Measurements from ENCODE around the gene CGB7. TPM values are rescaled to one million over a fixed set of nuclear protein-coding genes. Genes with fewer than 3 reads are reported as not detected.

Gene CGB7
- total RNA-seq, 1 donor from 2014 or later: not detected

DNA sequence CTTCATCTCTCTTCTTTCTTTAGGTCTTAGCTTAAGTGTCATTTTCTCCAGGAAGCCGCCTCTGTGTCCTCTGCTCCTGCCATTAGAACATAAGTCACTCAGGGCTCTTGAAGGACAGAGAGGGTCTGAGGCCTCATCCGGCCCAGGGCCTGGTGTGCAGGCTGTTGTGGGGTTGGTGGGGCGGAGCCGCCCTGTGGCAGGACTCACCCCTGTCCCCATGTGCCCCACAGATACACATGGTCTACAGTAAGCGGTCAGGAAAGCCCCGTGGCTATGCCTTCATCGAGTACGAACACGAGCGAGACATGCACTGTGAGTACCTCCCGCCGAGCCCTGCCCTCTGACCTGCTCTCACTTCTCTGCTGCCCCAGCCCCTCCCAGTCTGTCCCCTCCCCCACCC, 43.6 kb upstream of the CGB7 start:
- Mint-ChIP-seq H3K36me3 (ENCODE audit: low read depth) (peaks cover 23% of the 10 kb centered on the region), H3K9me3 (no peaks in the 10 kb centered on the region), H3K4me3 (peak overlapping the region; percentile 54), H3K27me3 (ENCODE audit: low read depth) (no peaks in the 10 kb centered on the region), H3K4me1 (peaks cover 13% of the 10 kb centered on the region), H3K27ac (ENCODE audit: unreplicated experiment) (no peak overlapping the region)
- TF ChIP-seq CTCF (conservative IDR thresholded peaks at IDR 0.05): no peak
- DNase-seq (ENCODE audit: low read depth, low spot score): no peak

DNA sequence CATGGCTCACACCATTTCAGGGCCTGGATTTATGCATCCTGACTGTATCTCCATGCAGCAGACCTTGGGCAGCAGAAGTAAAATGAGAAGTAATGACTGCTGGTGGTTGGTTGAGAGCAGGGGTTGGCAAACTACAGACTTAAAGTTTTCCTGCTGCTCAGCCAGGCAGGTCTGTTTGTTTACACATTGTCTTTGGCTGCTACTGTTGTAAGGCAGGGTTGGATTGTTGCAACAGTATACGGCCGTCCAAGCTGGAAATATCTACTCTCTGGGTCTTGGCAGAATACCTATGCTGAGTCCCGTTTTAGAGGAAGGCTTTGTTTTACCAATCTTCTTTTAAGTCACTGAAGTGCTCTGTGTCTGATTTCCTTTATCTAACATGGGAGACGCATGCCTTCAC, 41.2 kb upstream of the CGB7 start:
- H3K27me3 Mint-ChIP-seq (ENCODE audit: low read depth): no peaks in the 10 kb centered on the region
- no peak overlapping the region for H3K4me3 Mint-ChIP-seq
- DNase-seq (ENCODE audit: low read depth, low spot score): no peak
- H3K9me3 Mint-ChIP-seq: no peaks in the 10 kb centered on the region
- no peak for TF ChIP-seq CTCF (conservative IDR thresholded peaks at IDR 0.05)
- no peak overlapping the region for H3K27ac Mint-ChIP-seq (ENCODE audit: unreplicated experiment)
- peaks cover 23% of the 10 kb centered on the region for H3K36me3 Mint-ChIP-seq (ENCODE audit: low read depth)
- H3K4me1 Mint-ChIP-seq: peaks cover 13% of the 10 kb centered on the region

DNA sequence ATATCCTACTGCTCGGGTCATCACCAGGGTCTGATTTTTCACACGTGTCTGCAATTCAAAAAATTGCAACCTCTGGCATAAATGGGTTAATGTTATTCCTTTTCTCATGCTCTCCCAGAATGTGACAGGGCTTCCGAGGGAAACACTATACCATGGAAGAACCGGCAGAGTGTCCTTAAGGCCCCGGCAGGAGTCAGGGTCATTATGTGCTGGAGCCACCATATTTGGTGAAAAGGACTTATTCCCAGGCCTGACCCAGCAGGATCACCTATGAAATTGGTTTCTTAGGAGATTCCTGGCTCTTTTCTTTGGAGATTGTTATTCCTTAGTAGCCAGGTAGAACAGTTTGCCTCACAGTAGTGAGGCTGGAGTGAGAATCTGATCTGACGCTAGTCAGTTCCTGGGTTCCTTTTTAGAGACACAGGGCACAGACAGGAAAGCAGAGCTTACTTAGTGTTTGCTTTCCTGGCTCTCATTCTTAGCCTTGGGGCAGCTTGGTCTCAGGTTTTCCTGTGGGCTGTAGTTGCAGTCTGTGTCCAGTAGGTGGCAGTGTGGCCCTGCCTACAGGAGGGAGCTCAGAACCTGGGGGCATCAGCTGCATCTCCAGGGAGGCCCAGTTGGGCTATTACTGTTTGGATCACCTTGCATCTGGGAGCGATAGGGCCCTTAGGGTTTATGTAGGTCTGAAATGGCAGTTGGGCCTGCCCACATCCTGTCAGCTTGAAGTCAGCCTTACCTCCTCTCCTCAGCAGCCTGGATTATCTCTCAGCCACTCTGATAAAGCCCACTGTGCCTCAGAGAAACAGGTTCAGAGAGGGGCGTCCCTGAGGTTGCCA, 40.1 kb upstream of the CGB7 start:
- TF ChIP-seq CTCF (conservative IDR thresholded peaks at IDR 0.05): peak; percentile 99
- no peaks in the 10 kb centered on the region for H3K9me3 Mint-ChIP-seq
- H3K4me3 Mint-ChIP-seq: peak overlapping the region; percentile 61
- H3K27me3 Mint-ChIP-seq (ENCODE audit: low read depth): no peaks in the 10 kb centered on the region
- H3K36me3 Mint-ChIP-seq (ENCODE audit: low read depth): peaks cover 23% of the 10 kb centered on the region
- H3K27ac Mint-ChIP-seq (ENCODE audit: unreplicated experiment): no peak overlapping the region
- peaks cover 13% of the 10 kb centered on the region for H3K4me1 Mint-ChIP-seq
- peak; percentile 79 for DNase-seq (ENCODE audit: low read depth, low spot score)

- Mint-ChIP-seq H3K36me3 (ENCODE audit: low read depth) (peaks cover 25% of the 10 kb centered on the region), H3K27ac (ENCODE audit: unreplicated experiment) (no peak overlapping the region), H3K4me1 (peaks cover 8% of the 10 kb centered on the region)
These were observed 37.2 kb upstream of the CGB7 start for GRCh38 chr19:49094505-49095482.

More at GRCh38 chr19:49094505-49095482, 37.2 kb upstream of the CGB7 start:
- DNase-seq (ENCODE audit: low read depth, low spot score): no peak
- H3K27me3 Mint-ChIP-seq (ENCODE audit: low read depth): no peaks in the 10 kb centered on the region
- H3K9me3 Mint-ChIP-seq: no peaks in the 10 kb centered on the region
- no peak for TF ChIP-seq CTCF (conservative IDR thresholded peaks at IDR 0.05)
- peak overlapping the region; percentile 54 for H3K4me3 Mint-ChIP-seq

All from neural crest cell (in vitro differentiated cells).